Left lung (tissue), 10 donors: ENCODE results near the gene GRB10. TPM values are rescaled to one million over a fixed set of nuclear protein-coding genes. Genes with fewer than 3 reads are reported as not detected.
A peak's percentile ranks its signal among the peaks of the same experiment; 100 is the strongest.
"Not testable (repeated sequence)": the region's sequence is repeated elsewhere in the genome, so short reads cannot be mapped to it uniquely, and the experiment has no call there.

ENCODE experiments used
- ATAC-seq: fragments of 200-7000 bp; cut with Tn5 transposase; one replicate; pipeline ENCODE4 v1.9.1; 2020; ENCODE audit warnings: moderate library complexity
- DNase-seq, 4 donors: peaks; one replicate each; pipeline ENCODE4 v3.0.0-alpha.2; 2013 to 2020
- H3K27ac ChIP-seq, 2 donors: fragments of 200-600 bp; sonication (generic) in 1 of 2; one replicate each; pipeline versions ENCODE4 v1.5.0 to v1.8.0; 2020 to 2021
- H3K27me3 ChIP-seq, 2 donors: fragments of 200-600 bp; sonication (generic) in 1 of 2; one replicate each; pipeline versions ENCODE4 v1.5.0 to v1.8.0; 2020 to 2021
- H3K36me3 ChIP-seq, 2 donors: fragments of 200-600 bp; sonication (generic) in 1 of 2; one replicate each; pipeline versions ENCODE4 v1.5.0 to v1.8.0; 2020 to 2021
- H3K4me1 ChIP-seq, 2 donors: fragments of 200-600 bp; one replicate each; pipeline ENCODE4 v1.8.0; 2021
- H3K4me3 ChIP-seq, 2 donors: fragments of 200-600 bp; sonication (generic) in 1 of 2; one replicate each; pipeline versions ENCODE4 v1.5.0 to v1.8.0; 2020 to 2021; ENCODE audit warnings: mild to moderate bottlenecking in 1 of 2
- H3K9me3 ChIP-seq, 2 donors: fragments of 200-600 bp; sonication (generic) in 1 of 2; one replicate each; pipeline versions ENCODE4 v1.5.0 to v1.8.0; 2020 to 2021
- intact Hi-C, 2 donors: fragments of 100-400 bp; cut with DNase I; formaldehyde crosslinking; loops; one replicate each; pipeline versions ENCODE4 v1.11.2 to v1.14.2; 2022
- polyA plus RNA-seq, 6 donors: library from polyadenylated mRNA; unstranded; fragments of 120-200 nt; gene quantifications; one replicate each; pipeline ENCODE4 v1.2.1, GENCODE V29; 2013; ENCODE audit not compliant: insufficient read length in 6 of 6
- total RNA-seq, 2 donors: library from RNA; stranded (reverse); fragmentation: NEBNext Ultra II Directional; extraction: Animal tissue kit (Norgen Biotek cat#: 25700); gene quantifications; one replicate each; pipeline ENCODE4 v1.2.1, GENCODE V29; 2021
- TF ChIP-seq, protein P1 (sequence below), 2 donors: fragments of 200-600 bp; sonication (generic) in 1 of 2; IDR thresholded peaks; one replicate each; pipeline versions ENCODE4 v1.5.0 to v1.8.0; 2021; ENCODE audit warnings: antibody characterized with exemption in 2 of 2
- donor health status: DM: no; HTN: yes; CAD: no.
- donor health status: DM: no; HTN: no; CAD: no.

GRB10 gene
- total and polyA plus RNA-seq, 8 donors, result 38.8 to 58.3 (median 45.0) TPM

- no peak overlapping the region for H3K4me3 ChIP-seq
- DNase-seq (peak in 1 of 4 donors; percentile 71), ATAC-seq (no peak)
- no peaks in the 10 kb centered on the region for H3K4me1 ChIP-seq
- H3K27me3 ChIP-seq, result no peaks in the 10 kb centered on the region
- no peak overlapping the region for H3K27ac ChIP-seq
- TF ChIP-seq, protein P1, sequence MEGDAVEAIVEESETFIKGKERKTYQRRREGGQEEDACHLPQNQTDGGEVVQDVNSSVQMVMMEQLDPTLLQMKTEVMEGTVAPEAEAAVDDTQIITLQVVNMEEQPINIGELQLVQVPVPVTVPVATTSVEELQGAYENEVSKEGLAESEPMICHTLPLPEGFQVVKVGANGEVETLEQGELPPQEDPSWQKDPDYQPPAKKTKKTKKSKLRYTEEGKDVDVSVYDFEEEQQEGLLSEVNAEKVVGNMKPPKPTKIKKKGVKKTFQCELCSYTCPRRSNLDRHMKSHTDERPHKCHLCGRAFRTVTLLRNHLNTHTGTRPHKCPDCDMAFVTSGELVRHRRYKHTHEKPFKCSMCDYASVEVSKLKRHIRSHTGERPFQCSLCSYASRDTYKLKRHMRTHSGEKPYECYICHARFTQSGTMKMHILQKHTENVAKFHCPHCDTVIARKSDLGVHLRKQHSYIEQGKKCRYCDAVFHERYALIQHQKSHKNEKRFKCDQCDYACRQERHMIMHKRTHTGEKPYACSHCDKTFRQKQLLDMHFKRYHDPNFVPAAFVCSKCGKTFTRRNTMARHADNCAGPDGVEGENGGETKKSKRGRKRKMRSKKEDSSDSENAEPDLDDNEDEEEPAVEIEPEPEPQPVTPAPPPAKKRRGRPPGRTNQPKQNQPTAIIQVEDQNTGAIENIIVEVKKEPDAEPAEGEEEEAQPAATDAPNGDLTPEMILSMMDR (IDR thresholded peaks at IDR 0.05), result peak in 1 of 2 donors; percentile 18
- H3K36me3 ChIP-seq, result peaks cover 0 to 31% of the 10 kb centered on the region in 2 donors
- intact Hi-C loops, result no loop called here
- peaks cover 0 to 5% of the 10 kb centered on the region in 2 donors for H3K9me3 ChIP-seq
These were observed 193.8 kb downstream of the GRB10 start for GRCh38 chr7:50588937-50589336.

- no peak for ATAC-seq
- H3K4me3 ChIP-seq, result no peak overlapping the region
- intact Hi-C loops, result no loop called here
- H3K27me3 ChIP-seq, result no peaks in the 10 kb centered on the region
- H3K36me3 ChIP-seq, result peaks cover 0 to 20% of the 10 kb centered on the region in 2 donors
- H3K4me1 ChIP-seq, result no peaks in the 10 kb centered on the region
- peaks cover 0 to 17% of the 10 kb centered on the region in 2 donors for H3K9me3 ChIP-seq
- TF ChIP-seq, protein P1 (IDR thresholded peaks at IDR 0.05), result no peak
- DNase-seq, result no peak
- H3K27ac ChIP-seq, result no peak overlapping the region
These were observed 195.0 kb downstream of the GRB10 start for GRCh38 chr7:50587737-50588136.

DNA sequence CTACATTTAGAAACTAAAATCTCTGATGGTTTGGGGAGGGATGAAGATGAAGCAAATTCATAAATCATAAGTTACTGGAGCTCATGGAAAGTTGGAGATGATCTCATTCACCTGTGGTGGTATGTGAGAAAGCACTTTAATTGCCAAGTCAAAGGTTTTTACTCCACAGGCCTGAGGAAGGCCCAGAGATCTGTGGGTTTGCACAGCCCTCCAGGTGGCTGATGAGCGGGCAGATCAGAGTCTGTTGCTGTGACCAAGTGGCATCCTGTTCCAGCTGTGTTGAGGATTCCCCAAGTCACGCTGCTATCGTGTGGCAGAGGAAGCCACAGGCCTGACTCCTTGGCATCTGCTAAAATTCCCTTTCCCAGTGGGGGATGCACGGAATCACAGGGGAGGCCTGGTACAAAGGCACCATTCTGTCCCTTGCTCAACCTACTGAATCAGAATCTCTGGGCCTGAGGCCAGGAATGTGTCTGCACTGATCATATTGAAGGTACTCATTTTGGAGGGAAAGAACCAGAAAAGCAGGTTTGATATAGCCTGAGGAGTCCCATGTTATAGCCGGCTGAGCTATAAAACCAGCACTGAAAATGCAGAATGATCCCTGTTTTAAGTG is 197.8 kb downstream of the GRB10 start:
- no peak for ATAC-seq
- peak in 2 of 4 donors; percentile 7 to 48 for DNase-seq

GRCh38 chr7:50584386-50584785 is 198.3 kb downstream of the GRB10 start:
- Histone ChIP-seq H3K4me1 (no peaks in the 10 kb centered on the region), H3K27ac (no peak overlapping the region), H3K9me3 (peaks cover 0 to 17% of the 10 kb centered on the region in 2 donors), H3K27me3 (no peaks in the 10 kb centered on the region), H3K4me3 (no peak overlapping the region), H3K36me3 (no peaks in the 10 kb centered on the region)
- DNase-seq (no peak), ATAC-seq (no peak)
- TF ChIP-seq, protein P1 (IDR thresholded peaks at IDR 0.05), result no peak
- intact Hi-C loops, result no loop called here

More for the DNA sequence above, 197.8 kb downstream of the GRB10 start:
- no peak overlapping the region for H3K27ac ChIP-seq
- intact Hi-C loops, result no loop called here
- H3K27me3 ChIP-seq, result no peaks in the 10 kb centered on the region
- H3K4me3 ChIP-seq, result no peak overlapping the region
- H3K36me3 ChIP-seq, result no peaks in the 10 kb centered on the region
- H3K9me3 ChIP-seq, result peaks cover 0 to 17% of the 10 kb centered on the region in 2 donors
- no peaks in the 10 kb centered on the region for H3K4me1 ChIP-seq
- TF ChIP-seq, protein P1 (IDR thresholded peaks at IDR 0.05), result no peak

DNA sequence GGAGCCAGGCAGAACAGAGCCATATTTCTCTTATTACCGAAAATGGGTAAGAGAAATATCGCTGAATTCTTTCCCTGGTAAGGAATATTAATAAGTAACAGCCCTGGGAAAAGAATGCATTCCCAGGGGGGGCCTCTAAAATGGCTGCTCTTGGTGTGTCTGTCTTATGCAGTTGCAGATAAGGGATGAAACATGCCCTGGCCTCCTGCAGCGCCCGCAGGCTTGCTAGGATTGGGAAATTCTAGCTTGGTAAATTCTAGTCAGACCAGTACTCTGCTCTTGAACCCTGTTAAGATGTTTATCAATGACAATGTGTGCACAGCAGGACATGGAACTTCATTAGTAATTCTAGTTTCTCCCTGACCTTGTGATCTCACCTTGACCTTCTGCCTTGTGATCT is 199.4 kb downstream of the GRB10 start:
- H3K4me1 ChIP-seq, intact Hi-C loops, H3K36me3 ChIP-seq, H3K27ac ChIP-seq, H3K4me3 ChIP-seq, ATAC-seq, DNase-seq, H3K27me3 ChIP-seq: not testable (repeated sequence)
- peaks cover 0 to 17% of the 10 kb centered on the region in 2 donors for H3K9me3 ChIP-seq

DNA sequence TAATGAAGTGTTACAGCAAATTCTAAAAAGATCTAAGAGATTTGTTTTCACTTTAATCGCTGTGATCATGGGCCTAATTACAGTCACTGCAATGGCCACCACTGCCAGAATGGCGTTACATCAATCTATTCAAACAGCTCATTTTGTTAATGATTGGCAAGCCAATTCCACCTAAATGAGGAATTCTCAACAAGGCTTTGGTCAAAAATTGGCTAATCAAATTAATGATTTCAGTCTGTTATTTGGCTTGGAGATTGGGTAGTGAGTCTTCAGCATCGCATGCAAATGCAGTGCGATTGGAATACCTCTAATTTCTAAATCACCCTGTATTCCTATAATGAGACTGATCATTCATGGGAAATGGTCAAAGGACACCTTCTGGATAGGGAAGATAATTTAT is 200.4 kb downstream of the GRB10 start:
- DNase-seq, H3K27ac ChIP-seq, intact Hi-C loops, H3K27me3 ChIP-seq, H3K4me3 ChIP-seq, H3K4me1 ChIP-seq, ATAC-seq, H3K36me3 ChIP-seq: not testable (repeated sequence)
- H3K9me3 ChIP-seq, result peaks cover 0 to 17% of the 10 kb centered on the region in 2 donors

DNA sequence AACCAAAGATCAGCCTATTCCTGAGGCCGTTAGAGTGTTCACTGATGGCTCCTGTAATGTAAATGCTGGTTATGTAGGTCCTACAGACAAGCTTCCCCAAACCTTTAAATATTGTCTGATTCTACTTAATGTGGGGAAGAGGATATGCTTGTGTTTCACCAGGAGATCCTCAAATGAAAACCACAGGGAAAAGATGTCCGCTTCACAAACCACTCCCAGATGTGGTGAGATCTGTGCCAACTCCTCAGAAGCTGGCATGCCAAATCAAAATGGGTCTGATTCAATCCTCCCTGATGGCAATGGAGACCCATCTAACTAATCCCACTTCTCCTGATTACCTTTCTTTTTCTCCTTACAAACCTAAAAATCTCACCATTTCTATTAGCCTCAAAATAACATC is 202.0 kb downstream of the GRB10 start:
- DNase-seq, H3K27me3 ChIP-seq, intact Hi-C loops, H3K4me3 ChIP-seq, ATAC-seq, H3K4me1 ChIP-seq, H3K36me3 ChIP-seq, H3K27ac ChIP-seq: not testable (repeated sequence)
- H3K9me3 ChIP-seq, result peaks cover 0 to 17% of the 10 kb centered on the region in 2 donors
